Esophagus (tissue), 2 donors: Measurements from ENCODE around the gene C20orf141. TPM values are rescaled to one million over a fixed set of nuclear protein-coding genes. Genes with fewer than 3 reads are reported as not detected.

Experiments
- H3K27ac ChIP-seq, 2 donors: one replicate each; pipeline ENCODE4 v1.5.1; 2013; ENCODE audit warnings: low read depth in 2 of 2, mild to moderate bottlenecking in 2 of 2, inconsistent platforms in 1 of 2, low read length in 1 of 2, moderate library complexity in 1 of 2
- H3K27me3 ChIP-seq, 2 donors: one replicate each; pipeline ENCODE4 v1.6.1; 2013; ENCODE audit warnings: low read length in 2 of 2, control low read depth in 1 of 2, mild to moderate bottlenecking in 1 of 2; ENCODE audit not compliant: insufficient read depth in 2 of 2, control insufficient read depth in 1 of 2
- H3K36me3 ChIP-seq, 2 donors: one replicate each; pipeline ENCODE4 v1.6.1; 2013; ENCODE audit warnings: low read length in 1 of 2; ENCODE audit not compliant: control insufficient read depth in 2 of 2, insufficient read depth in 2 of 2
- H3K4me1 ChIP-seq, 2 donors: one replicate each; pipeline ENCODE4 v1.6.1; 2013; ENCODE audit warnings: low read length in 1 of 2; ENCODE audit not compliant: control insufficient read depth in 2 of 2, insufficient read depth in 2 of 2
- H3K4me3 ChIP-seq, 2 donors: one replicate each; pipeline ENCODE4 v1.5.1; 2013; ENCODE audit warnings: low read length in 2 of 2, mild to moderate bottlenecking in 2 of 2, low read depth in 1 of 2, moderate library complexity in 1 of 2
- H3K9me3 ChIP-seq, 2 donors: one replicate each; pipeline ENCODE4 v1.6.1; 2013; ENCODE audit warnings: mild to moderate bottlenecking in 2 of 2, low read depth in 1 of 2, low read length in 1 of 2, moderate library complexity in 1 of 2; ENCODE audit not compliant: control insufficient read depth in 2 of 2, insufficient read depth in 1 of 2
- WGBS, 2 donors: extraction: QIAGEN DNeasy Blood & Tissue Kit; methylation state at CpG; one replicate each; pipeline ENCODE4 v1.1.7; 2013; 5-methylcytosine and 5-hydroxymethylcytosine counted together
- polyA plus RNA-seq, 2 donors: library from polyadenylated mRNA; stranded (reverse); fragments of 200-250 nt; gene quantifications; one replicate each; pipeline ENCODE4 v1.2.3, GENCODE V29; 2013
- donor health status: healthy with polysubstance abuse.
- donor health status: Bipolar disorder and iron deficiency.

The C20orf141 gene
- polyA plus RNA-seq, 2 donors, result not detected

GRCh38 chr20:2833761-2834160 lies 19.0 kb downstream of the C20orf141 start:
- no peak overlapping the region for H3K27ac ChIP-seq
- peaks cover 0 to 2% of the 10 kb centered on the region in 2 donors for H3K27me3 ChIP-seq
- H3K9me3 ChIP-seq, result no peaks in the 10 kb centered on the region
- no peaks in the 10 kb centered on the region for H3K4me1 ChIP-seq
- H3K4me3 ChIP-seq, result no peak overlapping the region
- peaks cover 0 to 6% of the 10 kb centered on the region in 2 donors for H3K36me3 ChIP-seq
- WGBS, 2 donors, result 86 to 88% methylated on average over 1 of the region's 1 CpG

GRCh38 chr20:2834401-2835110 lies 19.8 kb downstream of the C20orf141 start:
- H3K4me3 ChIP-seq, result no peak overlapping the region
- H3K27me3 ChIP-seq, result peaks cover 0 to 2% of the 10 kb centered on the region in 2 donors
- no peaks in the 10 kb centered on the region for H3K9me3 ChIP-seq
- 91 to 94% methylated on average over 14 of the region's 14 CpGs for WGBS, 2 donors
- H3K36me3 ChIP-seq, result peaks cover 0 to 6% of the 10 kb centered on the region in 2 donors
- peaks cover 0 to under 1% of the 10 kb centered on the region in 2 donors for H3K4me1 ChIP-seq
- H3K27ac ChIP-seq, result no peak overlapping the region

GRCh38 chr20:2835331-2835796 lies 20.6 kb downstream of the C20orf141 start:
- 90% methylated on average over 6 of the region's 6 CpGs for WGBS, 2 donors
- Histone ChIP-seq H3K9me3 (no peaks in the 10 kb centered on the region), H3K27ac (no peak overlapping the region)

DNA sequence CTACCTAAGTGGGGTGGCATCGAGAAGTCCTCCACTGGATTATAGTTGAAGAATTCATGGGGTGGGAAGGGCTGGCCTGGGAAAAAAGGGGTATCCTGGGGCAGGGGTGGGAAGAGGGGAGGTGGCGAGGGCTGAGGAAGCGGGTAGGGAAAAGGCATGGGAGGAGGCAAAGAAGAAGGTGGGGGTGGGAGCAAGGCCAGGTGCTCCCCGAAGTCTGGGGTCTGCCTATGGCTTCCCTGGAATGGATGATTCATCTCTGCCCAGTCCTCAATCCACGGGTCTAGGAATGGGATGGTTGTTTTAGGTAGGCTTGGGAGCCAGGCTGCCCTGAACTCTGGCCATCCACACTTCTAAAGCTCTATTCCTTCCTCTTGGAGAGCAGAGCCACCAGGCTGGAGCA lies 21.2 kb downstream of the C20orf141 start:
- Histone ChIP-seq H3K4me1 (peaks cover 0 to 5% of the 10 kb centered on the region in 2 donors), H3K27ac (no peak overlapping the region), H3K36me3 (peaks cover 0 to 6% of the 10 kb centered on the region in 2 donors), H3K9me3 (no peaks in the 10 kb centered on the region), H3K4me3 (no peak overlapping the region), H3K27me3 (no peaks in the 10 kb centered on the region)
- WGBS, 2 donors, result 79 to 82% methylated on average over 5 of the region's 5 CpGs

More at GRCh38 chr20:2835331-2835796, 20.6 kb downstream of the C20orf141 start:
- no peaks in the 10 kb centered on the region for H3K27me3 ChIP-seq
- H3K4me3 ChIP-seq, result no peak overlapping the region
- peaks cover 0 to 6% of the 10 kb centered on the region in 2 donors for H3K36me3 ChIP-seq
- peaks cover 0 to 5% of the 10 kb centered on the region in 2 donors for H3K4me1 ChIP-seq

- H3K27ac ChIP-seq, result no peak overlapping the region
- no peak overlapping the region for H3K4me3 ChIP-seq
- H3K4me1 ChIP-seq, result peaks cover 0 to 5% of the 10 kb centered on the region in 2 donors
- 86 to 87% methylated on average over 6 of the region's 6 CpGs for WGBS, 2 donors
- H3K36me3 ChIP-seq, result peaks cover 0 to 6% of the 10 kb centered on the region in 2 donors
- H3K27me3 ChIP-seq, result no peaks in the 10 kb centered on the region
- H3K9me3 ChIP-seq, result no peaks in the 10 kb centered on the region
Observed at GRCh38 chr20:2837221-2837960, 22.6 kb downstream of the C20orf141 start.

DNA sequence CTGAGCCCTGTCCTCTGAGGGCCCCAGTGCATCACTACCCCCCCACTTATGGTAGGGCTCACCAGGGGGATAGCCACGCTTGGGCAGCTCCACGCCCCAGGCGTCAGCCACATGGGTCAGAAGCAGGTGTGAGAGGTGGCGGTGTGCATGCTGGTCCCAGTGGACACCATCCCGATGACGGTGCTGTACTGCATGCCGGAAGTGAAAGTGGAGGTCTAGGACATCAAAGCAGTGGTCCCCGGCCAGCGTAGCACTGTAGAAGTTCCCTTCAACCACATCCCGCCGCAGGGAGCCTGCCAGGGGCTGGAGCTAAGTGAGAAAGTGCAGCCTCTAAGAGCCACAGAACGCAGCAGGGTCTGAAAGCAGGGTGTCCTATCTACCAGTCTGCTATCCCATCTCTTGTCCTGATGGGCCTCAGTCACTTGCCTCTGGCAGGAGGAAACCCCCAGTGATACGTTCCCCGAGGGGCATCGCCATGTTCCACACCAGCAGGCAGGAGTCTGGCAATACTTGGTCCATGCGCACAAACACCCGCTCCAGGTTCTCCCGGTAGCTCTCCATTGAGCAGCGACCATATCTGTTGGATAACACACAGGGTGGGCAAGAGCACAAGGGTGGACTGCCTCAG lies 23.5 kb downstream of the C20orf141 start:
- H3K4me1 ChIP-seq, result peaks cover 0 to 5% of the 10 kb centered on the region in 2 donors
- WGBS, 2 donors, result 97% methylated on average over 19 of the region's 19 CpGs
- H3K27me3 ChIP-seq, result no peaks in the 10 kb centered on the region
- no peak overlapping the region for H3K4me3 ChIP-seq
- peaks cover 0 to 6% of the 10 kb centered on the region in 2 donors for H3K36me3 ChIP-seq
- H3K27ac ChIP-seq, result no peak overlapping the region
- H3K9me3 ChIP-seq, result no peaks in the 10 kb centered on the region

GRCh38 chr20:2838847-2839671 lies 24.3 kb downstream of the C20orf141 start:
- no peaks in the 10 kb centered on the region for H3K9me3 ChIP-seq
- 95 to 96% methylated on average over 15 of the region's 15 CpGs for WGBS, 2 donors
- peaks cover 0 to 5% of the 10 kb centered on the region in 2 donors for H3K4me1 ChIP-seq
- H3K27me3 ChIP-seq, result no peaks in the 10 kb centered on the region
- H3K27ac ChIP-seq, result no peak overlapping the region
- H3K4me3 ChIP-seq, result no peak overlapping the region
- H3K36me3 ChIP-seq, result peaks cover 0 to 6% of the 10 kb centered on the region in 2 donors

DNA sequence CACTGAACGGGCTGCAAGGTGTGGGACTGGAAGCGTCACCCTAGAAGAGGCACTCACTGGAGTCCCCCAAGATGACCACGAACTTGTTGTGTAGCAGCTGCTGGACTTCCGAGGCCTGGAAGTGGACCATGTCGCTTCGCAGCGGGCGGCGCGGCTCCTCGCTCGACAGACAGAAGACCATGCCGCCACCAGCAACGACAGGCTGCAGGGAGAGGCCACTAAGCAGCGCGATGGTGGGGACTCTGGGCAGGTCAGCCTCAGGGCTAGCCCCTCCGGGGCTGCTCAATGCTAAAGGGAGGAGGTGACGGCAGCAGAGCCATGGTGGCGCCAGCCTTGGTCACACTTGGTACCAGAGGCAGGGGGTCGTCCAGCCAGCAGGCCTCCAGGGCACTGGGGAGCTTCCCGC lies 24.9 kb downstream of the C20orf141 start:
- H3K9me3 ChIP-seq, result no peaks in the 10 kb centered on the region
- no peak overlapping the region for H3K27ac ChIP-seq
- H3K4me1 ChIP-seq, result peaks cover 0 to 5% of the 10 kb centered on the region in 2 donors
- H3K4me3 ChIP-seq, result peak overlapping the region; percentile 85 to 88
- WGBS, 2 donors, result 83 to 85% methylated on average over 21 of the region's 21 CpGs
- H3K27me3 ChIP-seq, result no peaks in the 10 kb centered on the region
- H3K36me3 ChIP-seq, result peaks cover 0 to 6% of the 10 kb centered on the region in 2 donors
